Measurements from ENCODE around the gene COPS2.
A peak's percentile ranks its signal among the peaks of the same experiment; 100 is the strongest.

The COPS2 gene

DNA sequence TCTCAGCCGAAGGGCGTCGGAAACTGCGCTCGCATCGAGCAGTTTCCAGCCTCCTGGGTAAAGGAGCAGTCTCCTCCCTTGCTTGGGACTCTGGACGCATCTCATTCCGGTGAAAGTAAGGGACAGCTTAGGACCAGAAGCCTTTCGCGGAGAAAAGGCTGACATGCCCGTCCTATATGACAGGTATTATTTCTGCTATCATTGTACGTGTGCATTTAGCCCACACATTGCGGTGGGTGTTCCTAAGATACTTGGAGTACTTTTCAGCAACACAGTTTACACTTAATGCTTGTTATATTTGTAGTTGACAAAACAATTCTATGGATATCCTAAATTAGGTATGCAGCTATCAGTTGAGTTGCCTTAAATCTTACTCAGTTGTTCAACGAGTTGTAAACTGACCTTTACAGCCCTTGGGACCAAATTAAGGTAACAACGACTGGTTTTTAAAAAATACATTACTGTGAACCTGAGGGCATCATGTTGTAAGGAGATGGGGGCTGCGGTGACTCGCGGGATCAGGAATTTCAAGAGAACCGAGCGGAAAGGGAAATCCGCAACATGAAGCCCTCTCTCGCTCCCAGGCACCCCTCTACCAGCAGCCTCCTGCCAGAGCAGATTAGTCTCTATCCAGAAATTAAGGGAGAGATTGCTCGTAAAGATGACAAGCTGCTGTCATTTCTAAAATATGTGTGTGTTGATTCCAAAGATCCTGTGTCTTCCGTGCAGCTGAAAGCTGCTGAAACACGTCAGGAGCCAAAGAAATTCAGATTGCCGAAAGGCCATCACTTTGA, 632 bp upstream of the COPS2 start:
- no peak for DNase-seq (ENCODE audit: low spot score)

DNA sequence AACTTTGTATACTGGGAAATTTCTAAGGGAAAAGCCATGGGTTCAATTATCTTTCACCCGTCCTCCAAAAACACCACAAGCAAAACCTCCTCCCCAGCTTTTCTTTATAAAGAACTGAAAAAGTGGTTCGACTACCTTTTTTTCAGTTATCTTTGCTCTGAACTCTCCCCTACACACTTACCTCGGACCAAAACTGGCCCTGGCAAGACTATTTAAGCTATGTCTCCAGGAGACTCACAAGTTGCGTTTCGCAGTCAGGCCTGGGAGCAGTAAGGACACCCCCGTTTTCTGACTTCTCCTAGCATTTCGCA, 645 bp downstream of the COPS2 start:
- no peak for DNase-seq (ENCODE audit: low spot score)

DNA sequence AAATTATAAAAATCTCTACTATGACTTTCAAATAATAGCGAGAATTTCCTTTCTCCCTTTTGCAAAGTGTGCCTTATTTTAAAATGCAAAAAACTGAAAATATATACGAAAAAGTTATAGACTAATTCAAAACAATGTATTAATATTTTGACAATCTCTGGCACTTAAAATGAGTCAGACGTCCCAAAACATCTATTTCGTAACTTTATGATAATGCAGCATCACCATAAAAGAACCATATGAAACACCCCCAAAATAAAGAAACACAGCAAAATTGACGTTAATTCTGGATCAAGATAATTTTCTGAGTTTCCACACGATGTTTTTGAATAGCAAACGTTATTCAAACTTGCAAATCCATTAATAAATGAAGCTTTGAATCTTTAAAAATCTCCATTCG, 1.0 kb downstream of the COPS2 start:
- DNase-seq (ENCODE audit: low spot score): no peak

DNA sequence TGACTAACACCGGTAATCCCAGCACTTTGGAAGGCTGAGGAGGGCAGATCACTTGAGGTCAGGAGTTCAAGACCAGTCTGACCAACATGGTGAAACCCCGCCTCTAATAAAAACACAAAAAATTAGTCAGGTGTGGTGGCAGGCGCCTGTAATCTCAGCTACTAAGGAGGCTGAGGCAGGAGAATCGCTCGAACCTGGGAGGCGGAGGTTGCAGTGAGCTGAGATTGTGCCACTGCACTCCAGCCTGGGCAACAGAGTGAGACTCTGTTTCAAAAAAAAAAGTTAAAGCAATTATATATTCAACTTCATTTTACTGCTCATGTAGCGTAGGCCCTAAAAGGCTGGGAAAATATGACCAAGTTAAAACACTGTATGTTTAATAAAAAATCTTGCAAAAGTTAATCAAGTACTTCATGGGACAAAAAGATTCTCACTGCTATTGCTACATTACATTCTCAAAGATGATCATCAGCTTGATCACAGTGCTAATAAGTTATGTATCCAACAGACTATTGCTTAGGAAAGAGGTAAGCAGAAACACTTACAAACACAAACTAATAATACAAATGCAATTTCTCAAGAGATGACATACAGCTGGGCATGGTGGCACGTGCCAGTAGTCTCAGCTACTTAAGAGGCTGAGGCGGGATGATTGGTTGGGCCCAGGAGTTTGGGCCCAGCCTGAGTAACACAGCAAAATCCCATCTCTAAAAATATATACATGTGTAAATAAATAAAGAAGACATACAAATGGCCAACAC, 2.7 kb downstream of the COPS2 start:
- DNase-seq (ENCODE audit: low spot score): no peak

DNA sequence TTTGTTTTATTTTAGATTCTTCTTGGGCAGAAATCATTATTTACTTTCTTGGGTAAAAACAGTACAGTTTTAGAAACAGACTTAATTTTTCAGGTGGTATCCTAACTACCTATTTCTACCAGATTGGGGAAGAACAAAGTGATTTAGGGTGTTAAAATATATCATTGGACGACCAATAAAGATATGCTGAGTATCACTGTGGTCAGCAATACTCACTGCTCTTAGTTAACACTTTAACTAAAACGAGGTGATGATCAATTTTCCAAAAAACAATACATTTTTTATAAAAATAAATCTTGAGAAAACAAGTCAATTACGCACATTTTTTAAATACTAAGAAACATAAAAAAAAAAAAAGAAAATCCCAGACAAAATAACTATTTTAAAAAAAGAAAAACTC, 3.6 kb downstream of the COPS2 start:
- no peak for DNase-seq (ENCODE audit: low spot score)

DNA sequence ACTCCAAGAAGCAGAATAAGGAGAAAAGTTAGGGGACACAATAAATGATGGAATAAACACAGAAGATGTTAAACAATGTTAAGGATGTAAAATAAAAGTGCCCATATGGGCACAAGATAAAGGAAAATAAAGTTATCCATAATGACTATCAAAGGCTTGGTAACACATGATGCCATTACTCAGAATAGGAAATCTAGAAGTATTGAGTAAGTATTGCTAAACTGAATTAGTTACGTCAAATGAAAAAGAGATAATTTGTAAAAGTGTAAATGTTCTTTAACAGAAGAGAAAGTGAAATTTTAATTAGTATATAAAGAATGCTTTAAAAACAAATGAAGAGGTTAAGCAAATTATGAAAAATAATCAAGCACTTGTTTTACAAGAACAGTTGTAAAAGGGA, 6.7 kb downstream of the COPS2 start:
- DNase-seq (ENCODE audit: low spot score): no peak

DNA sequence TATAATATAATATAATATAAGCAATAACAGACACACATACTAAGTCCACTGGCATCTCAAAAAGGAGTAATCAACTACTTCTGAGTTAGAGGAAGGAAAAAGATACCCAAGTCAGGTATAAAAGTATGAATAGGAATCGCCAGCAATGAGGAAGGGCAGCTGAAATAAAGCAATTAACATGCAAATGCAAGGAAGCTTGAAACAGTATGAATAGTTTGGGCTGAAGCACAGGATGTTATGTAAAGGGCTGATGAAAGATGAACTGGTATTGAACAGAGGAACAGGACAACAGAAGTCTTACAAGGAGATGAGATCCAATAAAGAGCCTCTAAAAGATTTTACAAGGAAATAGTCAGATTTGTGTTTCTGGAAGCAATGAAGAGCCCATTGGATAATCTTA, 7.1 kb downstream of the COPS2 start:
- no peak for DNase-seq (ENCODE audit: low spot score)

DNA sequence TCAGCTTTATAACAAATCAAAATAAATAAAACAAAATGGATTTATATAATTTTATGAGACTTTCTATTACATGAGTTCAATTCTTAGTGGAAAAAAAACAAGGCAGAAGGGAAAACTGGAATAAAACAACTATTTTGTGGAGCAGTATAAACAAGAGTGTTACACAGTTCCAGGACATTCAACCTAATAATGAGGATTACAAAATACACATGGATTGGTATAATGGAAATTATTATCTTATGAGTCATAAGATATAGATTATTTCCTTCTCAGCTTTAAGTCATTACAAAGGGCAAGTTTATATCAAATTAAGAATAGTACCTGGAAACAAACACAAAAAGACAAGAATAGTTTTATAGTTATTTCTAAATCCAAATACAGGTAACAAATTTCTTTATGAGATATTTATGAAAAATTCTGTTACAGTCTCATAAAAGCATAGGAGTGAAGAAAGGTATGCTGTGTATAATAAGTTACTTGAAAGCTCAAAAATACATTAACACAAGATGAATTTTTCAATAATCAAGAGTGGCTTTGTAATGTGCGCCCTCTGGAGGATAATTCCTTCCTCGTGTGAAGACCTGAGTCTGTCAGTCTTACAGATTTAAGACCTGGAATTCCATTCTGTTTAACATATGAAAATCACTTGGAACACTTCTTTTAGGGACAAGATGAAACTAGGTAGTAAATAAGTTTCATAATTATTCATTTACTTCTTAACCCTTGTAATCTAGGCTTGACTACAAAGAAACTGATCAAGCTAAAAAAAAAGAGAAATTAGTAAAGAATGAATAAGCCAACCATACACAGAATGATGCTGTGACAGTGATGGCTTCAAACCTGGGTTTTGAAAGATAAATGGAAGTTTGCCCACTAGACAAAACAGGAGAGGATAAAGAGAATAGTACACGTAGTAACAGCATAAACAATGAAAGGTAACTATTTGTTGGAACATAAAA, 9.5 kb downstream of the COPS2 start:
- DNase-seq (ENCODE audit: low spot score): peak; percentile 50

DNA sequence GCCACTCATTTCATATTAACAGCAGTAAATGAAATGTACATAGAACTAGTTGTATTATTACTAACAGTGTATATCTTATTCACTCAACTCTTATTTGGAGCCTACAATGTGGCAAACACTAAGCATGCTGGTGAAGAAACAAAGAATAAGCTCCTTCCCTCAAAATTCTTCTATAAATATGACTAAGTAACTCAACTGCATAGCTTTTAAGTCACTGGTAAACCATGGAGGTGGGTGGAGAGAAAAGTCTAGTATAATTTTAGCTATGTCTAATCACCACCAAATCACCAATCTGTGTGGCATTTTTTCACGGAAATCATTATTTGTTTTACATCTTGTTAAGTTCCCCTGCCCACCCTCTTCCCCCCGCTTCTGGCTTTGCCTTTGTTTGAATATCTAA, 17.5 kb downstream of the COPS2 start:
- DNase-seq (ENCODE audit: low spot score): no peak

DNA sequence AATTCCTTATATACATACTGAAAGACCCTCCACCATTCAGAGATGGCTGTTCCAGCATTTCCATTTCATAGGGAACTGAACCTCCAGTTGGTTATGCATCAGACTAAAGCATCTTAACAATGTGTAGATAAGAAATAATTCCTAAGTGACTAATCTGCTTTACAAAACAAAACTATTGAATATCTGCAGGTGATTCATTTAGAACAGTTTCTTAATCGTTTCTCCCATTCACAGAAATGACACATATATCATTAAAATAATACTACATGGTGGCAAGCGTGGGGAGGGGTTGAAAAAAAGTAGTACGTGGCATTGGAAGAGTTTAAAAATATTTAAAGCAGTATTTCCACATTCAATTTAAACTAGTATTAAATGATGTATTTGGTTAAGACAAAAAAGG, 19.5 kb downstream of the COPS2 start:
- no peak for DNase-seq (ENCODE audit: low spot score)

DNA sequence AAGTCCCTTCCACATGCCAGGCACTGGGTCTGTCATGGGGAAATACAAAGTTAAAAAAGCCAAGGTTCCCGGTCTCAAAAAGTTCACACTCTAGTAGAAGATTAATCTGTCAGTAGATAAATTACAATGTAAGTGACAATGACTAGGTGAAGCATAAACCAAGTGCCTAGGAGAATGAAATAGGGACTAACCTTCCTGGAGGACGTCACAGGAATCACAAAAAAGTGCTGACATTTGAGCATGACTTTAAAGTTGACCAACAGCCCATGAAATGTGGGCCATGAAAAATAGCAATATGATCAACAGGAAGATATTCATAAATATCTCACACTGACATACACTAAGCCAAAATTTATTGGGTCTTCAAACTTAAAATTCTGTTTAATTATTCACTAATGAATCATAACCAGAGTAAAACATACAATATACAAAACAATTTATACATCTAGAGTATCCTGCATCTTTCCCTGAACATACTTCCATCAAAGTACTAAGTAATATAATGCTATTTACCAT, 20.0 kb downstream of the COPS2 start:
- no peak for DNase-seq (ENCODE audit: low spot score)

DNA sequence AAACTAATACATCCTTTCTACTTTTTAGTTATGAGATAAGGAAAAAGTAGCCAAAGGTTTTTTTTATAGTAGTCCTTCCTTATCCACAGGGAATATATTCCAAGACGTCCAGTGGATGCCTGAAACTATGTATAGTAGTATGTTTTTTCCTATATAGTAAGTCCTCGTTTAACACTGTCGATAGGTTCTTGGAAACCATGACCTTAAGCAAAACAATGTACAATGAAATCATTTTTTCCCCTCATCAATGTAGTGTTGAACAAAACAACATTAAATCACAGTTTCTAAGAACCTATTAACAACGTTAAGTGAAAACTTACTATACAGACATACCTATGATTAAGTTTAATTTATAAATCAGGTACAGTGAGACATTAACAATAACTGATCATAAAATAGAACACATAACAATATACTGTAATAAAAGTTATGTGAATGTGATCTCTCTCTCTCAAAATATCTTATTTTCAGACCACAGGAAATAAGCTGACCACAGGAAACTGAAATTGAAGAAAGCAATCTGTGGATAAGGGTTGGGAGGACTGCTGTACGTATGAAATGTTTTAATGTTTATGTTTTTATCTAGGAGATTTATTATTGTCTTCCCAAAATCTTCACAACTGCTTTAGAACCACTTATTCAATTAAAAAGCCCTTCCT, 20.6 kb downstream of the COPS2 start:
- no peak for DNase-seq (ENCODE audit: low spot score)

DNA sequence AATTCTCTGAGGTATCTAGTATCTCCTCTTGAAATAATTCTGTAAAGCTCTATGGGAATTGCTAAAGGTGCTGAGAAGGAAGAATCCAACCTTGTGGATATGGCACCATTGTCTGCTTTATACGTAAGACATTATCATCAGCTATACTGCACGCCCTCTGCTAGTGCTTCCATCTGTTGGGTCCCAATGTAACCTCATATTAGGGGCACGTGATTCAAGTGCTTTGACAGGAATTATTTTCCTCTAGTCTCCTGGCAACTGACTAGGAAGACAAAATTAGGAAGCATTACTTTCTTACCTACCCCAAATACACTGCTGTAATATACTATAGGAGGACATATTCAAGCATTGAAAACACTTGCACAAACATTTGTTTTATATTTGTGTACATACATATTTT, 24.0 kb downstream of the COPS2 start:
- no peak for DNase-seq (ENCODE audit: low spot score)

DNA sequence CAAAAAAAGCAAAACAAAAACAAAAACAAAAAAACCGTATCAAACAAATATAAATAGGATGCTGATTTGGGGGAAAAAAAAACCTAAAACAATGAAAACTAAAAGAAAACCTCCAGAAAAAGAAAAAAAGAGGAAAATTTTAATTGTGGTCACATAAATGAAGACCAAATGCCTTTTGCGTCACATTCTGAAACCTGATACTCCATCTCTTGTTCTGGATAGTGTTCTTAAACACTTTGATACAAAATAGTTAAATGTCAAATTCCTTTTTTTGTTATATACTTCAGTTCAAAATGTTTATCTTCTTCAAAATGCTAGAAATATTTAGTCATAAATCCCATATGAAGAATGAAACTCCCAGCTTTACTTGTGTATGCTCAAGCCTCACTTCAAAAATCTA, 31.0 kb downstream of the COPS2 start:
- no peak for DNase-seq (ENCODE audit: low spot score)

DNA sequence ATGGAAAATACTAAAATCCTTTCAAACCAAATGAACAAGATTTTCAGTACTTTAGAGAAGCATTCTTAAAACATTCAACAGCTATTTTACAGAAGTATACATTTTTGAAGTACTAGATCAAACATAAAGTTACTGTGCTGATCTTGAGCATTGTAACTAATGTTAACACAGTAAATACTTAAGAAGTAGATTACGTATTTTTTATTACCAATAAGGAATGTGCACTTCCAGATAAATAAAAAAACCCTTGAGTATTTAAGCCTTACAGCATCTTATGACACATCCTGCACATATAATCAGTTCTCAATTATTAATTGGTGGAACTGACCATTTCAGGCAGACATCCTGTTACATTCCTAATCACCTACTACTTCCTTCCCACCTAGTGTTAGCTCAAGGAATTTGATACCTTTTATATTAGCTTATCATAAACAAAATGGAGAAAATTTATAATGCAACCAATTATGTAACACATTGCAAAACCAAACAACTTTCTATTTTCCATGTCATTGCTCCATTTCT, 32.8 kb downstream of the COPS2 start:
- DNase-seq (ENCODE audit: low spot score): no peak

DNA sequence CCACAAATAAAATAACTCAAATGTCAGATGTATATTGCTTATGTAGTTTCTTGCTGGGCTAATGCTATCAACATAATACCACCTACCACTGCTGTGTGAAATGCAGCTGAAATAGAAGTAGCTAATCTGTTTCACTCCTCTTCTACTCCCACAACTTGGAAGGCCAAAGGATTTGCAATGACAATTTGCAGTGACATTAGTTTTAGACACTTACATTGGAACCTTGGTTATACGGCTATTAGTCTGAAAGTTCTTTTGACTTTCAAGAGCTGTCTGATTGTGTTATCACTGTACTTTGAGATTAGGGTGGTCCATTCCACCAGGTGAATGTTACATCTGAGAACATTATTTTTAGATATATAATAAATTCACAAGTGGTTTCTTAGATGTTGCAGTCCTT, 33.5 kb downstream of the COPS2 start:
- no peak for DNase-seq (ENCODE audit: low spot score)

DNA sequence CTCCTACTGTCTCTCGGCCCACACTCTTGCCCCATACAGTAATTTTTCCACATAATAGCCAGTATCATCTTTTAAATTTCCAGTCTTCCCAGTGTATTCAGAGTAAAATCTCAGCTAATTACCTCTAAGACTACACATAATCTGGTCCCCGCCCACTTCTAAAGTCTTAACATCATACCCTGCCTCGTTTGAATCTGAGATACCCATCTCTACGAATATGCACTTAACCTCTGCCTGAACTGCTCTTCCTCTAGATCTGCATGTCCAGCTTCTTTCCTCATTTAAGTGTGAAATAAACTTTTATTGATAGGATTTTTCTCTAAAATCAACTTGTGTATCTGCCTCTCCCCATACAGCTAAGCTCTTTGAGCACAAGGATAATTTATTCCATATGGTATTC, 34.6 kb downstream of the COPS2 start:
- no peak for DNase-seq (ENCODE audit: low spot score)

DNA sequence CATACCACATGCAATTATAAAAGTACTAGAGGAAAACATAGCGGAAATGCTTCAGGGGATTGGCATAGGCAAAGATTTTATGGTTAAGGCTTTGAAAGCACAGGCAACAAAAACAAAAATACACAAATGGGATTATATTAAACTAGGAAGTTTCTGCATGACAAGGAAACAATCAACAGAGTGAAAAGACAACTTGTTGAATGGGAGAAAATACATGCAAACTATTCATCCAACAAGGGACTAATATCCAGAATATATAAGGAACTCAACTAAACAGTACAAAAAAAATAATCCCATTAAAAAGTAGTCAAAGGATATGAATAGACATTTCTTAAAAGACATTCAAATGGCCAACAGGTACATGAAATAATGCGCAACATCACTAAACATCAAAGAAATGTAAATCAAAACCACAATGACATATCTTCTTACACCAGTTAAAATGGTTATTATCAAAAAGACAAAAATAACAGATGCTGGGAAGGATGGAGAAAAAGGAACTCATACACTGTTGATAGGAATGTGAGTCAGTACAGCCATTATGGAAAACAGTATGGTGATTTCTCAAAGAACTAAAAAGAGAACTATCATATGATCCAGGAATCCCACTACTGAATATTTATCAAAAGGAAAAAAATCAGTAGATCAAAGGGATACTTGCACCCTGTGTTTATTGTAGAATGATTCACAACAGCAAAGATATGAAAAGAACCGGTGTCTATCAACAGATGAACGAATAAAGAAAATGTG, 39.1 kb downstream of the COPS2 start:
- peak; percentile 2 for DNase-seq (ENCODE audit: low spot score)

DNA sequence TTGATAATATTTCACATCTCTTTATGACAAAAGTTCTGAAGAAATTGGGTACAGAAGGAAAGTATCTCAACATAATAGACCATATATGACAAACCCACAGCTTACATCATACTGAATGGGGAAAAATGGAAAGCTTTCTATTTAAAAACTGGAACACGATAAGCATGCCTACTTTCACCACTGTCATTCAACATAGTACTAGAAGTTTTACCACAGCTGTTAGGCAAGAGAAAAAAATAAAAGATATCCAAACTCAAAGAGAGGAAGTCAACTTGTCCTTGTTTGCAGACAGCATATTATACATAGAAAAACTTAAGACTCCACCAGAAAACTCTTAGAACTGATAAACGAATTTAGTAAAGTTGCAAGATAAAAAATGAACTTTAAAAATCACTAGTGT, 40.3 kb downstream of the COPS2 start:
- DNase-seq (ENCODE audit: low spot score): no peak

DNA sequence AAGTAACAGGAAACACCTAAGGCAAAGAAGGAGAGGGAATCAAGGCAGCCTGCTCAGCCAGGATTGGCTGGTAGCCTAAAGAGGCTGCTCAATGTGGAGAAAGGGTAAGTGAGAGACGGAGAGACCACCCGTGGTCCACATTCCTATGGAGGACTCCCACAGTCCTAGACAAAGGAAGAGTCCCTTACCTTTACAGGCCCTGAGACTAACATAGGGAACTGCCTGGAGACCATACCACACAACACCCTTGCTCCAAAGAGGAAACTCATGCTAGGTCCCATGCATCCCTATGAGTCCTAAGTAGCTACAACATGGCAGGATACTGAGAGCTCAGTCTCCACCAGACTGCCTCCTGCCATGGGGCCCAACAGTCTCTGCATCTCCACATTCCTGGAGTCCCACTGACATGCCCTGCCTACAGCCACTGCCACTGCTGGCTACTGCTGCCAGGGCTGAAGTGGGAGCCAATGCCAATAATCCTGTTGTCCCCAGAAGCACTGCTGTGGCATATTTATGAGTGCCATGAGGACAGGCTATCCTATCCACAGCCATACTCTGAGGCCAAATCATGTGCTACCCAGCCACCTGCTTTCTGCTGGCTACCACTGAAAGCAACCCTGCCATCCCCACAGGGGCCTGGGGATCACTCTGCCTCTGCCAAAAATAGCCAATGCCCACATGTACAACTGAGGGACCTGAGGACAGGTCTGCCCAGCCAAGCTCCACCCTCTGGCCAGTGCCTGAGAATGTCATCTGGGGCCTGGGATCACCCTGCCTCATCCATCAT, 45.0 kb downstream of the COPS2 start:
- DNase-seq (ENCODE audit: low spot score): no peak

Data from COLO829 (cell line).